Measurements from ENCODE around the gene RPS15A. TPM values are rescaled to one million over a fixed set of nuclear protein-coding genes. Genes with fewer than 3 reads are reported as not detected.
A peak's percentile ranks its signal among the peaks of the same experiment; 100 is the strongest.

The RPS15A gene
- total RNA-seq (1,850 and 2,098 TPM in 2 replicates), polyA plus RNA-seq (547 and 611 TPM in 2 replicates)

DNA sequence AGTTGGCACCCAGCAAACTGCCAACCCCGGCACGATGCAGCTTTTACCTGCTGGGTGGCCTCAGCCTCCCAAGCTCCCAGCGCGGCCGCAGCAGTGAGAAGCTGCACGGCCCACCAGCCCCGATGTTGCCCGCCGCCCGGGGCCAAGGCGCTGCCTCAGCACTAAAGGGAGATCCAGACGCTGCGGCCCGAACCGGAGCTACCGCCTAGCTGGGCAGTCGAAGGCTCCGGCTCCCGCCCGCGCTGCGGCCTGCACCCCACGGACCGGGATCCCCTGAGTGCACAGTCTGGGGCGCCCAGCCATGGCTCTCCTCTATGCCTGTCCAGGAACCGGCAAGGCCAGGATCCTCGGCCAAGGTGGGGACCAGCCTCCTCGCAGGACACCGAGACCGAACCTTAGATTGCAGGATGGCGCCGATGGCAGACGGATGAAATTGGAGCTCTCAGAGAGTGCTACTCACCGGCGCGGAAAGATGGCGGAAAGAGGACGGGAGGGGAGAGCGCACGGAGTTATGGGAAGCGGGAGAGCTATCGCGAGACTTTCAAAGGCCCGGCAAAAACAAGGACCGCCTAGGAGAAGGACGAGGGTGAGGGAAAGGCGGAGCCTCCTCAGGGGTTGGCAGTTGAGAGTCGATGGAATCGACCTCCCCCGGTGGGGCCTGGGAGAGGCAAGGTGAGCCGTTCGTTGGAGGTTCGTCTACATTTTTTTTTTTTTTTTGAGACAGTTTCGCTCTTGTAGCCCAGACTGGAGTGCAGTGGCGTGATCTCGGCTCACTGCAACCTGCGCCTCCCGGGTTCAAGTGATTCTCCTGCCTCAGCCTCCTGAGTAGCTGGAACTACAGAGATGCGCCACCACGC is at the start of gene RPS15A:
Gene RPS15A, minus strand, starts transcription at position 485 of the 857 bp plus-strand sequence. CDS start 1,221 bp downstream, outside the sequence.
- H3K9me3 ChIP-seq (ENCODE audit: low read depth): no peaks in the 10 kb centered on the region
- peak within 1 kb of the TSS; percentile 70 for H3K4me3 ChIP-seq
- peaks cover 50% of the 10 kb centered on the region for H3K36me3 ChIP-seq
- H3K27ac ChIP-seq: peak within 1 kb of the TSS; percentile 89
- peak; percentile 98 for DNase-seq (ENCODE audit: low read depth in 1 of 2, low spot score in 1 of 2)
- no peaks in the 10 kb centered on the region for H3K27me3 ChIP-seq
- TF ChIP-seq, protein P1, sequence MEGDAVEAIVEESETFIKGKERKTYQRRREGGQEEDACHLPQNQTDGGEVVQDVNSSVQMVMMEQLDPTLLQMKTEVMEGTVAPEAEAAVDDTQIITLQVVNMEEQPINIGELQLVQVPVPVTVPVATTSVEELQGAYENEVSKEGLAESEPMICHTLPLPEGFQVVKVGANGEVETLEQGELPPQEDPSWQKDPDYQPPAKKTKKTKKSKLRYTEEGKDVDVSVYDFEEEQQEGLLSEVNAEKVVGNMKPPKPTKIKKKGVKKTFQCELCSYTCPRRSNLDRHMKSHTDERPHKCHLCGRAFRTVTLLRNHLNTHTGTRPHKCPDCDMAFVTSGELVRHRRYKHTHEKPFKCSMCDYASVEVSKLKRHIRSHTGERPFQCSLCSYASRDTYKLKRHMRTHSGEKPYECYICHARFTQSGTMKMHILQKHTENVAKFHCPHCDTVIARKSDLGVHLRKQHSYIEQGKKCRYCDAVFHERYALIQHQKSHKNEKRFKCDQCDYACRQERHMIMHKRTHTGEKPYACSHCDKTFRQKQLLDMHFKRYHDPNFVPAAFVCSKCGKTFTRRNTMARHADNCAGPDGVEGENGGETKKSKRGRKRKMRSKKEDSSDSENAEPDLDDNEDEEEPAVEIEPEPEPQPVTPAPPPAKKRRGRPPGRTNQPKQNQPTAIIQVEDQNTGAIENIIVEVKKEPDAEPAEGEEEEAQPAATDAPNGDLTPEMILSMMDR (IDR thresholded peaks at IDR 0.05; ENCODE audit: low read depth, low read length): no peak
- peaks cover 23% of the 10 kb centered on the region for H3K4me1 ChIP-seq (ENCODE audit: low read depth)

- Histone ChIP-seq H3K4me3 (no peak overlapping the region), H3K27ac (no peak overlapping the region), H3K4me1 (ENCODE audit: low read depth) (no peaks in the 10 kb centered on the region), H3K9me3 (ENCODE audit: low read depth) (no peaks in the 10 kb centered on the region), H3K36me3 (peaks cover 78% of the 10 kb centered on the region), H3K27me3 (no peaks in the 10 kb centered on the region)
- no peak for DNase-seq (ENCODE audit: low read depth in 1 of 2, low spot score in 1 of 2)
- TF ChIP-seq, protein P1 (IDR thresholded peaks at IDR 0.05; ENCODE audit: low read depth, low read length): no peak
Observed at GRCh38 chr16:18839555-18839954, 49.4 kb upstream of the RPS15A start.

DNA sequence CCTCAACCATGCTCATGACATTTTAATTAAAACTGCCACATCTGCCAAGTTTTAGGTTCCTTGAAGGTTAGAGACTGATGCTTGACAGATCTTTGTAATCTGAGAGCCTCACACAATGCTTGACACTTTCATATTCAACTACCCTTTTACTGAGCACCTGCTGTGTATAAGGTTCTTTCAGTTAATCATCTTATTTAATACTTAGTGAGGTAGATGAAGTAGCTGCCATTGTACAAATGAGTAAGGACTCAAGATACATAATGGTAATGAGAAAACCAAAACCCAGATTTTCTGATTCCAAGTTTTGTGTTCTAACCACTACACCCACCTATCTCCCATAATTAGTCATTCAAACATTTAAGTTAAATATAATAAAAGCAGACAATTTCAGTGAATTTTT is 46.6 kb upstream of the RPS15A start:
- Histone ChIP-seq H3K27me3 (no peaks in the 10 kb centered on the region), H3K4me1 (ENCODE audit: low read depth) (no peaks in the 10 kb centered on the region), H3K36me3 (peaks cover 91% of the 10 kb centered on the region), H3K4me3 (no peak overlapping the region), H3K27ac (no peak overlapping the region), H3K9me3 (ENCODE audit: low read depth) (no peaks in the 10 kb centered on the region)
- TF ChIP-seq, protein P1 (IDR thresholded peaks at IDR 0.05; ENCODE audit: low read depth, low read length): no peak
- no peak for DNase-seq (ENCODE audit: low read depth in 1 of 2, low spot score in 1 of 2)

- Histone ChIP-seq H3K27ac (no peak overlapping the region), H3K4me3 (no peak overlapping the region), H3K9me3 (ENCODE audit: low read depth) (no peaks in the 10 kb centered on the region), H3K4me1 (ENCODE audit: low read depth) (no peaks in the 10 kb centered on the region), H3K36me3 (peaks cover 90% of the 10 kb centered on the region), H3K27me3 (no peaks in the 10 kb centered on the region)
- TF ChIP-seq, protein P1 (IDR thresholded peaks at IDR 0.05; ENCODE audit: low read depth, low read length): no peak
- no peak for DNase-seq (ENCODE audit: low read depth in 1 of 2, low spot score in 1 of 2)
Observed at GRCh38 chr16:18834864-18835263, 44.7 kb upstream of the RPS15A start.

GRCh38 chr16:18833707-18834505 is 43.8 kb upstream of the RPS15A start:
- no peak for DNase-seq (ENCODE audit: low read depth in 1 of 2, low spot score in 1 of 2)

More at GRCh38 chr16:18833707-18834505, 43.8 kb upstream of the RPS15A start:
- H3K27ac ChIP-seq: no peak overlapping the region
- H3K27me3 ChIP-seq: no peaks in the 10 kb centered on the region
- TF ChIP-seq, protein P1 (IDR thresholded peaks at IDR 0.05; ENCODE audit: low read depth, low read length): no peak
- peaks cover 92% of the 10 kb centered on the region for H3K36me3 ChIP-seq
- no peaks in the 10 kb centered on the region for H3K9me3 ChIP-seq (ENCODE audit: low read depth)
- H3K4me1 ChIP-seq (ENCODE audit: low read depth): no peaks in the 10 kb centered on the region
- H3K4me3 ChIP-seq: no peak overlapping the region
